Measurements from ENCODE around the gene PIK3IP1.
A peak's percentile ranks its signal among the peaks of the same experiment; 100 is the strongest.
"Not testable (repeated sequence)": the region's sequence is repeated elsewhere in the genome, so short reads cannot be mapped to it uniquely, and the experiment has no call there.

The PIK3IP1 gene

DNA sequence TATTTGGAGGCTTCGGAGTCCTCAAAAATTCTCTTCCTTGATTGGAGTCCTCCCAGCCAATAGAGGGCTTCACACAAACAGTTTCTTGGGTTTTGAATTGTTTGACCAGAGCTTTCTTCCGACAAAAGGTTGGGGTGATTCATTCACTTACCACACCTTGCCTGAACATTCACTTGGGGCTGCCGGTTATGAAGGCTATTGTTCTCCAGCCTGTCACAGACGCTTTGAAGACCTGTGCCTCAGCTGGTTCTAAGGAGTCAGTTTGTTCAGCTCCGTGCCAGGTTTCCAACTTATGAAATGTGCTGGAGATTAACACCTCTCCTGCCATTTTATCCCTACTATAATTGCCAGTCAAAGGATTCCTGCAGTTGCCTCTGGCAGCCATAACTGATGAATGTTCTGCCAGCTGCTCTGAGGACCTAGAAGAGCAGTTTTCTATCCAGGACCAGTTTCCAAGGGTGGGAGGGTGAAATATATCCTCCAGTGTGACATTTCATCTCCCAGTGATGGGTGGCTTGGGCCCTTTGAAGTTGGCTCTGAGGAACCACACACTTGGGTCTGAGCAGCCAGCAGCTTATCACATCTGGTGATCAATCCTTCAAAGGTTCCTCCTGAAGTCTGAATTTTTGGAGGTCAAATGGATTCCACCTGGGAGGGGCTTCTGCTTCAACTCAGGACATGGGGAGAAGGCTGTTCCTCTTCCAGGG lies 48.8 kb downstream of the PIK3IP1 start:
- in situ Hi-C loops (cut with HindIII; ENCODE audit: low sequenced_read_pairs): no loop called here
- TF ChIP-seq, protein P1, sequence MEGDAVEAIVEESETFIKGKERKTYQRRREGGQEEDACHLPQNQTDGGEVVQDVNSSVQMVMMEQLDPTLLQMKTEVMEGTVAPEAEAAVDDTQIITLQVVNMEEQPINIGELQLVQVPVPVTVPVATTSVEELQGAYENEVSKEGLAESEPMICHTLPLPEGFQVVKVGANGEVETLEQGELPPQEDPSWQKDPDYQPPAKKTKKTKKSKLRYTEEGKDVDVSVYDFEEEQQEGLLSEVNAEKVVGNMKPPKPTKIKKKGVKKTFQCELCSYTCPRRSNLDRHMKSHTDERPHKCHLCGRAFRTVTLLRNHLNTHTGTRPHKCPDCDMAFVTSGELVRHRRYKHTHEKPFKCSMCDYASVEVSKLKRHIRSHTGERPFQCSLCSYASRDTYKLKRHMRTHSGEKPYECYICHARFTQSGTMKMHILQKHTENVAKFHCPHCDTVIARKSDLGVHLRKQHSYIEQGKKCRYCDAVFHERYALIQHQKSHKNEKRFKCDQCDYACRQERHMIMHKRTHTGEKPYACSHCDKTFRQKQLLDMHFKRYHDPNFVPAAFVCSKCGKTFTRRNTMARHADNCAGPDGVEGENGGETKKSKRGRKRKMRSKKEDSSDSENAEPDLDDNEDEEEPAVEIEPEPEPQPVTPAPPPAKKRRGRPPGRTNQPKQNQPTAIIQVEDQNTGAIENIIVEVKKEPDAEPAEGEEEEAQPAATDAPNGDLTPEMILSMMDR (IDR thresholded peaks at IDR 0.05; ENCODE audit: low read depth, low read length): no peak
- DNase-seq (ENCODE audit: low read depth, low spot score): peak; percentile 52
- no peak overlapping the region for H3K4me3 ChIP-seq (ENCODE audit: low read depth, low read length)

DNA sequence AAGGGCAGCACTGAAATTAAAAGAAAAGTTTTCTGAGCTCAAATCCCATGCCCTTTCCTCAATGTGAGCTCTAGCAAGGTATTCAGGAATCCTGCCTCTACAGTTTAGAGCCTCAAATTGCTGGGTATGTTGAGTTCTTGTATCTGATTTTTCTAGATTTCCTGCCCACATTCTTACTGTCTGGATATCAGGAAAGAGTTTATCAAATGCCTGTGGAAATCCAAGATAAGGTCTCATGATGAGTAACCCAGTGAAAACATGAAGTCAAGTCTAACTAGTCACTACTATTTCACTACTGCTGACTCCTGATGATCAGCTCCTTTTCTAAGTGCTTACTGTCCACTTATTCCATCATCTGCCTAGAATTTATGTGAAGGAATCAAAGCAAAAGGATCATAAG lies 50.4 kb downstream of the PIK3IP1 start:
- TF ChIP-seq, protein P1 (IDR thresholded peaks at IDR 0.05; ENCODE audit: low read depth, low read length): peak; percentile 38
- DNase-seq (ENCODE audit: low read depth, low spot score): peak; percentile 48
- no peak overlapping the region for H3K4me3 ChIP-seq (ENCODE audit: low read depth, low read length)
- in situ Hi-C loops (cut with HindIII; ENCODE audit: low sequenced_read_pairs): no loop called here

DNA sequence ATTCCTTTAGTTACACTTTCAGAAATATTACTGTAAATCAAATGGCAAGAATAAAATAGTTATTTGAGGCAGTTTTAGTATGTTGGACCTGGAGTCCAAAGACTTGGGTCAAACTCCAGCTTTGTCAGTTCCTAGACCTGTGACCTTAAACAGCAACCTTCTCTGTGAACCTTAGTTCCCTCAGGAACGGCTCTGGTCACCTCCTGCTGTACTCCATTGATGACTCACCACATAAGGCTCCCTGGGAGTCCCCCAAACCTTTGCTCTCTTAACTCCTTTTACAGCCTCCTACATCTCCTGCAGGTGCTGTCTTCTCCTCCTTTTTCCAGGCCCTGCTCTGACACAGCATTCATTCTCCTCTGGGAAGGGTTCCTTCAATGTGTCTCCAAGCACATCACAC lies 51.1 kb downstream of the PIK3IP1 start:
- peak; percentile 49 for DNase-seq (ENCODE audit: low read depth, low spot score)
- in situ Hi-C loops (cut with HindIII; ENCODE audit: low sequenced_read_pairs): no loop called here
- TF ChIP-seq, protein P1 (IDR thresholded peaks at IDR 0.05; ENCODE audit: low read depth, low read length): no peak
- no peak overlapping the region for H3K4me3 ChIP-seq (ENCODE audit: low read depth, low read length)

DNA sequence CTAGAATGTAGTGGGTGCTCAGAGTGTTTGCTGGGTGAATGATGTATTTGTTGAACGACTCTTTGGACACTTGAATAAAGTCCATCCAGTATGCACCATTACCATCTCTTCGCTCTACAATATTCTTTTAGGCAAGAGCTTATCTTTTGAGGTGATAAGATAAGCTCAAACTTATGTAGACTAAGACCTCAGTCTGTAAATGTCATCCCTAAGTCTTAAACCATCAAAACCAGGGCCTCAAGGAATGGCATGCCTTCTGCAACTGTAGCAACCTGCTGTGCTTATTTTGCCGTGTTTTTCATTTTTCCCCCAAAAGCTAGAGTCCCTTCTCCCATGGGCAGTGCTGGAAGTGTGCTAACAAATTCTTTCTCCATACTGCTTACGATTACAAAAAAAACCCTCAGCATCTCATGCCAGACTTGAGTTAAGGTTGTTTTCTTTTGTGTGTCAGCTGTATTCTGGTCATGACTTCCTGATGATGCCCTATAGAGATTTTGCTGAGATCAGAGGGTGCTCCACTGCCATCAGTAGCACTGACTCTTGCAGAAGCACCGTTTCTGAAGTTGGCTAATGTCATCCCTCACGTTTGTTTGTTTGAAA lies 52.4 kb downstream of the PIK3IP1 start:
- in situ Hi-C loops (cut with HindIII; ENCODE audit: low sequenced_read_pairs): no loop called here

DNA sequence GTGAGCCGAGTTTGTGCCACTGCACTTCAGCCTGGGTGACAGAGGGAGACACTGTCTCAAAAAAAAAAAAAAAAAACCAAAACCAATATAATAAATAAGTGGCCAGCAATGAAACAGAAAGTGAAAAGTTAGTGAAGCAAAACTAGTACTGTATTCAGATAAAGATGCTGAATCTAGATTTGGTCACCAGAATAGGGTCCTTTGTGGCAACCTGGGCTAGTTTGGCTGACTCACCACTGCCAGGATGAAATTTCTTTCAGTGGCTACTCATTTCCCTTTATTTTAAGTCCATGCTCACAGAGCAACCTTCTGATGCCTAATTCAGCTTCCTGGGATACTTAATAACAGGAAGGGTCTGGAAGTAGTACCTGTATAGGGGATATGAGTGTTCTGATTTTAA lies 54.2 kb downstream of the PIK3IP1 start:
- in situ Hi-C loops (cut with HindIII; ENCODE audit: low sequenced_read_pairs): no loop called here
- no peak for DNase-seq (ENCODE audit: low read depth, low spot score)
- TF ChIP-seq, protein P1 (IDR thresholded peaks at IDR 0.05; ENCODE audit: low read depth, low read length): no peak
- H3K4me3 ChIP-seq (ENCODE audit: low read depth, low read length): no peak overlapping the region

More for the DNA sequence above, 52.4 kb downstream of the PIK3IP1 start:
- no peak overlapping the region for H3K4me3 ChIP-seq (ENCODE audit: low read depth, low read length)
- DNase-seq (ENCODE audit: low read depth, low spot score): peak; percentile 41
- TF ChIP-seq, protein P1 (IDR thresholded peaks at IDR 0.05; ENCODE audit: low read depth, low read length): no peak

DNA sequence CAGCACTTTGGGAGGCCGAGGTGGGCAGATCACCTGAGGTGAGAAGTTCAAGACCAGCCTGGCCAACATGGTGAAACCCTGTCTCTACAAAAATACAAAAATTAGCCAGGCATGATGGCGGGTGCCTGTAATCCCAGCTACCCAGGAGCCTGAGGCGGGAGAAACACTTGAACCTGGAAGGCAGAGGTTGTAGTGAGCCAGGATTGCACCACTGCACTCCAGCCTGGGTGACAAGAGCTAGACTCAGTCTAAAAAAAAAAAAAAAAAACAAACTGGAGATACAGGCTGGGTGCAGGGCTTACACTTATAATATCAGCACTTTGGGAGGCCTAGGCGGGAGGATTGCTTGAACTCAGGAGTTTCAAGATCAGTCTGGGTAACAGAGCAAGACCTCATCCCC lies 56.2 kb downstream of the PIK3IP1 start:
- DNase-seq (ENCODE audit: low read depth, low spot score); H3K4me3 ChIP-seq (ENCODE audit: low read depth, low read length); in situ Hi-C loops (cut with HindIII; ENCODE audit: low sequenced_read_pairs): not testable (repeated sequence)

DNA sequence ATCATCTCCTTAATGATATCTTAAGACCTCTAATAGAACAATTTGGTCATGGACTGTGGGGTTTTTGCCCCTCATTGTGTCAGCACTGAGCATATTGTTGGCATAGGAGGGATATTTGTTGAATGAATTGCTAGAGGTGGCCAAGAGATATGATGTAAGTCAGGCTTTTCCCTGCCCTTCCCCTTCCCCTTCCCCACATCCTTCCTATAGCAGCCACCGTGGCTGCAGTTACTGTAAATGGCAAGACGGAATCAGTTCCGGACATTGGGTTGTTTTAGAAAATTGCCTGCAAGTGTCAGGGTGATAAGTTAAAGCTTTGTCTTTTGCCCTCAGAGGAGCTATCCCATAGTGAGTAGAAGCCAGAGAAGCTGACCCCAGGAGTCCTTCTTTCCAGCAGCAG lies 57.2 kb downstream of the PIK3IP1 start:
- in situ Hi-C loops (cut with HindIII; ENCODE audit: low sequenced_read_pairs): no loop called here
- DNase-seq (ENCODE audit: low read depth, low spot score): no peak
- no peak overlapping the region for H3K4me3 ChIP-seq (ENCODE audit: low read depth, low read length)
- TF ChIP-seq, protein P1 (IDR thresholded peaks at IDR 0.05; ENCODE audit: low read depth, low read length): no peak
